Gastrocnemius medialis (tissue), 4 donors: ENCODE measurements around the gene MMEL1.

Experiments
- POLR2A ChIP-seq, 2 donors: fragments of 450-650 bp; IDR thresholded peaks; one replicate each; pipeline ENCODE4 v1.6.1; 2017; ENCODE audit warnings: antibody characterized with exemption in 2 of 2, mild to moderate bottlenecking in 2 of 2, moderate library complexity in 2 of 2
- TF ChIP-seq, protein P1 (sequence below), 5 experiments: fragments of 450-650 bp in 3 of 5; fragments of 200-600 bp in 2 of 5; sonication (generic) in 2 of 5; IDR thresholded peaks in 4 of 5; conservative IDR thresholded peaks in 1 of 5; 1 replicate in 4 of 5; 2 replicates in 1 of 5; pipeline ENCODE4 v1.5.1; 2016 to 2019; ENCODE audit warnings: antibody characterized with exemption in 5 of 5, mild to moderate bottlenecking in 3 of 5, moderate library complexity in 3 of 5

- TF ChIP-seq, protein P1, sequence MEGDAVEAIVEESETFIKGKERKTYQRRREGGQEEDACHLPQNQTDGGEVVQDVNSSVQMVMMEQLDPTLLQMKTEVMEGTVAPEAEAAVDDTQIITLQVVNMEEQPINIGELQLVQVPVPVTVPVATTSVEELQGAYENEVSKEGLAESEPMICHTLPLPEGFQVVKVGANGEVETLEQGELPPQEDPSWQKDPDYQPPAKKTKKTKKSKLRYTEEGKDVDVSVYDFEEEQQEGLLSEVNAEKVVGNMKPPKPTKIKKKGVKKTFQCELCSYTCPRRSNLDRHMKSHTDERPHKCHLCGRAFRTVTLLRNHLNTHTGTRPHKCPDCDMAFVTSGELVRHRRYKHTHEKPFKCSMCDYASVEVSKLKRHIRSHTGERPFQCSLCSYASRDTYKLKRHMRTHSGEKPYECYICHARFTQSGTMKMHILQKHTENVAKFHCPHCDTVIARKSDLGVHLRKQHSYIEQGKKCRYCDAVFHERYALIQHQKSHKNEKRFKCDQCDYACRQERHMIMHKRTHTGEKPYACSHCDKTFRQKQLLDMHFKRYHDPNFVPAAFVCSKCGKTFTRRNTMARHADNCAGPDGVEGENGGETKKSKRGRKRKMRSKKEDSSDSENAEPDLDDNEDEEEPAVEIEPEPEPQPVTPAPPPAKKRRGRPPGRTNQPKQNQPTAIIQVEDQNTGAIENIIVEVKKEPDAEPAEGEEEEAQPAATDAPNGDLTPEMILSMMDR (IDR thresholded peaks at IDR 0.05 in 4 of 5, conservative IDR thresholded peaks at IDR 0.05 in 1 of 5), result no peak
- TF ChIP-seq POLR2A (IDR thresholded peaks at IDR 0.05), result no peak
Observed at GRCh38 chr1:2595812-2596529, 36.8 kb downstream of the MMEL1 start.
